NB4 (cell line): ENCODE results near the gene ACSM2B.
"Not testable (repeated sequence)": the region's sequence is repeated elsewhere in the genome, so short reads cannot be mapped to it uniquely, and the experiment has no call there.

Source experiments
- DNase-seq: peaks from one replicate; pipeline ENCODE4 v3.0.0; 2010; ENCODE audit warnings: low read depth
- H3K4me3 ChIP-seq: one replicate; pipeline ENCODE4 v1.5.1; 2011; ENCODE audit warnings: mild to moderate bottlenecking, low read depth, low read length, moderate library complexity
- CTCF ChIP-seq: IDR thresholded peaks from one replicate; pipeline ENCODE4 v1.5.1; 2012; ENCODE audit warnings: low read depth, low read length
- MYC ChIP-seq: IDR thresholded peaks from 2 replicates; pipeline ENCODE4 v1.6.1; 2011; ENCODE audit warnings: low read depth, low read length
- POLR2A ChIP-seq: IDR thresholded peaks from 2 replicates; pipeline ENCODE4 v1.6.1; 2011; ENCODE audit warnings: mild to moderate bottlenecking; ENCODE audit not compliant: insufficient read length; ENCODE audit errors: extremely low read depth
- TF ChIP-seq, protein P1 (sequence below): IDR thresholded peaks from 2 replicates; pipeline ENCODE4 v1.6.1; 2011; ENCODE audit warnings: low read depth, low read length

Gene ACSM2B

DNA sequence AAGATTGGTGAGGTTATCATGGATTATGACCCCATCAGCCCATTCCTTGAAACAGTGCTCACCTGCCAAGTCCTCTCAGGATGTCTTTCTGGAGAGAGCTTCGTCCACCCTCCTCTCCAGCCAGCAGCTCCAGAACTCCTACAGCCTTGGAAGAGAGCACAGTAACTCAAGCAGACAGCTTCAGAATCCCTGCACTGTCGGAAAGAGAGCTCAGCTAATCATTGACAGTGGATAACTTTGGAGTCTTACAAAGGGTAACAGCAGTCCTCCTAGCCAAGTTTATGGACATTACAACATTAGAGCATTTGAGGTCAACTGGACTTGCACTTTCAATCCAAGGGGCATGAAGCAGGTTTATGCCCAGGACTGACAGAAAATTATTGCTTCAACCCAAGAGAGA lies at the start of gene ACSM2B:
ACSM2B (minus strand) TSS at position 223 of the 400 bp plus-strand sequence. CDS start 11,522 bp downstream, outside the sequence.
- not testable (repeated sequence) for DNase-seq

GRCh38 chr16:20624882-20625807 lies 49.0 kb upstream of the ACSM2B start:
- H3K4me3 ChIP-seq = no peak overlapping the region
- TF ChIP-seq, protein P1, sequence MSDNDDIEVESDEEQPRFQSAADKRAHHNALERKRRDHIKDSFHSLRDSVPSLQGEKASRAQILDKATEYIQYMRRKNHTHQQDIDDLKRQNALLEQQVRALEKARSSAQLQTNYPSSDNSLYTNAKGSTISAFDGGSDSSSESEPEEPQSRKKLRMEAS = no peak
- no peak for TF ChIP-seq CTCF
- no peak for TF ChIP-seq POLR2A
- no peak for TF ChIP-seq MYC
- DNase-seq = no peak

More for the DNA sequence above, at the start of gene ACSM2B:
- H3K4me3 ChIP-seq = not testable (repeated sequence)

- no peak for DNase-seq
- TF ChIP-seq, protein P1 = no peak
- TF ChIP-seq MYC (no peak), POLR2A (no peak), CTCF (no peak)
Measured at GRCh38 chr16:20624205-20624604, 48.0 kb upstream of the ACSM2B start.

DNA sequence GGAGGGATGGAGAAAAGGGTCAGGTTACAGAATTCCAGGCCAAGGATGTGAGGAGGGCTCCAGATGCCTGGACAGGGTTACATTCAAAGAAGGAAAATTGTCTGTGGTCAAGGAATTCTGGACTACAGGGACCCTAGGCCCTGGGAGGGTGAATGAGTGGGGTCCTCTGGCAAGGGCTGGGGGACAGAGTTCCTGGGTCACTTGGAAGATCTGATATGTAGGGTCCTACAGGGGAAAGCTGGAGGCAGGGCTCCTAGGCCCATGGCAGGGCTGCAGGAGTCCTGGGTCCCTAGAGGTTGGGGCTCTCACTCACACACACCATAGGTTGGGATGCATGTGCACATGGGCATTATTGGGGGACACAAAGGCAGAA lies 46.3 kb upstream of the ACSM2B start:
- H3K4me3 ChIP-seq = no peak overlapping the region
- TF ChIP-seq POLR2A = no peak
- TF ChIP-seq, protein P1 = no peak
- TF ChIP-seq MYC = no peak
- TF ChIP-seq CTCF = no peak
- no peak for DNase-seq

More at GRCh38 chr16:20624205-20624604, 48.0 kb upstream of the ACSM2B start:
- no peak overlapping the region for H3K4me3 ChIP-seq

DNA sequence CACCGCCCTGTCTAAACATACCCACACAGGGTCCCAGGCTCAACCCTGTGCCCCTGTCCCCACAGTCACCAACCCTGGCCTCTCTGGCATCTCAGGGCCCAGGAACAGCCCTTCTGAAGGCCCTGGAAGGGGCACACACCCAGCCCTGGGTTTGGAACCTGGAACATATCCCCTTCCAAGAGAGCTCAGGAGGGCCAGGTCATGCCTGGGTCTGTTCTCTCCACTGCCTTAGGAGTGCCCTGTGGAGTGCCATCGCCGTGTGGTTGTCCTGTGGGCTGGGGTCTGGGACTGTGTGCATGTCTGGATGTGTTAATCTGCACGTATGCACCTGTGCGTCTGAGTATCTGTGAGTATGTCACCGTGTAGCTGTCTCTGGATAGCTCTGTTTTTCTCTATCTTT lies 45.2 kb upstream of the ACSM2B start:
- H3K4me3 ChIP-seq = no peak overlapping the region
- TF ChIP-seq, protein P1 = no peak
- TF ChIP-seq MYC (no peak), CTCF (no peak), POLR2A (no peak)
- no peak for DNase-seq

DNA sequence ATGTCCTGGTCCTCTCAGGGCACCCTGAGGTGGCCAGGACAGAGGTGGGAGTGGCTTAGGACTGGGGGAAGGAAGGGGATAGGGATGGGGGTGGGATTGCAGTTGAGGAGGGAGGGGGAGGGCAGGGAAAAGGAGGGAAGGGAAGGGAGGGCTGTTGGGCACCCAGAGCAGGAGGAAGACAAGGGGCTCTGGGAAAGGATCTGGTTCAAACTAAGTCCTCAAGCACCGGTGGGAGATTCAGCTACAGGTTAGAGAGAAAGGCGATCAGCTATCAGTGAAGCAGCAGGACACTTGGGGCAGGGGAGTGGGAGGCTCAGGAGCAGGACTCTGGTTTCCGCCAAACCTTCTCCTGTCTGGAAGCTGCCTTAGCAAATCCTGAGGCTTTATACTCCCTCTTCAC lies 44.6 kb upstream of the ACSM2B start:
- H3K4me3 ChIP-seq = no peak overlapping the region
- TF ChIP-seq CTCF (no peak), MYC (no peak), POLR2A (no peak)
- TF ChIP-seq, protein P1 = no peak
- DNase-seq = no peak
